Esophagus muscularis mucosa (tissue), 3 donors: ENCODE results near the gene EXOC3L4.

Experiments used
- CTCF ChIP-seq, 3 experiments: fragments of 200-600 bp in 2 of 3; fragments of 450-650 bp in 1 of 3; sonication (generic) in 2 of 3; IDR thresholded peaks; one replicate each; pipeline ENCODE4 v1.5.1; 2017 to 2019; ENCODE audit warnings: antibody characterized with exemption in 3 of 3, mild to moderate bottlenecking in 2 of 3, moderate library complexity in 1 of 3
- POLR2A ChIP-seq: fragments of 450-650 bp; IDR thresholded peaks from one replicate; pipeline ENCODE4 v1.6.1; 2017; ENCODE audit warnings: antibody characterized with exemption, moderate library complexity, mild to moderate bottlenecking, low read depth
- POLR2AphosphoS5 ChIP-seq, 2 donors: sonication (generic); formaldehyde crosslinking; IDR thresholded peaks; one replicate each; pipeline ENCODE4 v1.6.1; 2017; ENCODE audit warnings: antibody characterized with exemption in 2 of 2

GRCh38 chr14:103050935-103051334 is 43.6 kb upstream of the EXOC3L4 start:
- no peak for TF ChIP-seq POLR2A
- TF ChIP-seq CTCF (IDR thresholded peaks at IDR 0.05) = no peak
- TF ChIP-seq POLR2AphosphoS5 (IDR thresholded peaks at IDR 0.05) = no peak
